SIG-M5 treated with dmso at 0.1 percent for 504 hours (cell line): Measurements from ENCODE around the gene APBA1.

Source experiments
- DNase-seq: peaks from one replicate; lab custom pipeline; 2025; ENCODE audit not compliant: unreplicated experiment; lab: John Stamatoyannopoulos, UW

Gene APBA1

GRCh38 chr9:69377981-69378380 is 294.2 kb downstream of the APBA1 start:
- DNase-seq: no peak
